Measurements from ENCODE around the gene KRTAP6-1. TPM values are rescaled to one million over a fixed set of nuclear protein-coding genes. Genes with fewer than 3 reads are reported as not detected.

The KRTAP6-1 gene
- total RNA-seq, 1 donor from 2014 or later: not detected

DNA sequence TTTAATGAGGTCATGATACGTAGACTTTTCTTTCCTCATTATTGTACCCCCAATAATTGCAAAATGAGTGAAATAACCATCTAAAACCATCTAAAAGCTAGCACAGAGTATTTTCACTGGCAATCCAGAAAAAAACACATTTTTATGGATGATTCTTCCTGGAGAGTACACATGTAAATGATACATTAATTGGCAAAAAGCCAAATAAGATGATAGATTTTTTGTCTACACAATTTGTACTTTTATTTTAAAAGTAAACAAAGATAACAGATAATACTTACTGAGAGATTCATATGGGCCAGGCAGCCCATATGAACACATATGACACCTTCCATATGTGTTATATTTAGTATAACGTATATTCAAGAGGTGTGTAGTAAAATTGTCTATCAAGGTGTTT, 50.1 kb downstream of the KRTAP6-1 start:
- Mint-ChIP-seq H3K4me1 (ENCODE audit: low read depth) (no peaks in the 10 kb centered on the region), H3K27me3 (no peaks in the 10 kb centered on the region), H3K4me3 (ENCODE audit: low read depth) (no peak overlapping the region), H3K27ac (no peak overlapping the region), H3K9me3 (ENCODE audit: low read depth) (peaks cover 13% of the 10 kb centered on the region), H3K36me3 (ENCODE audit: insufficient read depth) (no peaks in the 10 kb centered on the region)
- TF ChIP-seq, protein P1, sequence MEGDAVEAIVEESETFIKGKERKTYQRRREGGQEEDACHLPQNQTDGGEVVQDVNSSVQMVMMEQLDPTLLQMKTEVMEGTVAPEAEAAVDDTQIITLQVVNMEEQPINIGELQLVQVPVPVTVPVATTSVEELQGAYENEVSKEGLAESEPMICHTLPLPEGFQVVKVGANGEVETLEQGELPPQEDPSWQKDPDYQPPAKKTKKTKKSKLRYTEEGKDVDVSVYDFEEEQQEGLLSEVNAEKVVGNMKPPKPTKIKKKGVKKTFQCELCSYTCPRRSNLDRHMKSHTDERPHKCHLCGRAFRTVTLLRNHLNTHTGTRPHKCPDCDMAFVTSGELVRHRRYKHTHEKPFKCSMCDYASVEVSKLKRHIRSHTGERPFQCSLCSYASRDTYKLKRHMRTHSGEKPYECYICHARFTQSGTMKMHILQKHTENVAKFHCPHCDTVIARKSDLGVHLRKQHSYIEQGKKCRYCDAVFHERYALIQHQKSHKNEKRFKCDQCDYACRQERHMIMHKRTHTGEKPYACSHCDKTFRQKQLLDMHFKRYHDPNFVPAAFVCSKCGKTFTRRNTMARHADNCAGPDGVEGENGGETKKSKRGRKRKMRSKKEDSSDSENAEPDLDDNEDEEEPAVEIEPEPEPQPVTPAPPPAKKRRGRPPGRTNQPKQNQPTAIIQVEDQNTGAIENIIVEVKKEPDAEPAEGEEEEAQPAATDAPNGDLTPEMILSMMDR (IDR thresholded peaks at IDR 0.05; ENCODE audit: unreplicated experiment): no peak
- no peak for DNase-seq (ENCODE audit: low spot score, unreplicated experiment)

Other genes with a start within 250 kb of the KRTAP6-1 start
- gene KRTAP13-2, start 241.7 kb downstream of the KRTAP6-1 start, total RNA-seq: not detected in 2 replicates
- gene KRTAP13-1, start 217.9 kb downstream of the KRTAP6-1 start, total RNA-seq: not detected in 2 replicates
- gene KRTAP13-3, start 188.0 kb downstream of the KRTAP6-1 start, total RNA-seq: not detected in 2 replicates
- gene KRTAP13-4, start 183.7 kb downstream of the KRTAP6-1 start, total RNA-seq: not detected in 2 replicates
- gene KRTAP15-1, start 173.7 kb downstream of the KRTAP6-1 start, total RNA-seq: not detected in 2 replicates
- not detected in 2 replicates for gene KRTAP19-1, start 133.6 kb downstream of the KRTAP6-1 start, total RNA-seq
- not detected in 2 replicates for gene KRTAP19-2, start 126.5 kb downstream of the KRTAP6-1 start, total RNA-seq
- gene KRTAP19-3, start 121.9 kb downstream of the KRTAP6-1 start, total RNA-seq: not detected in 2 replicates
- gene KRTAP19-4, start 116.8 kb downstream of the KRTAP6-1 start, total RNA-seq: not detected in 2 replicates
- not detected in 2 replicates for gene KRTAP19-5, start 111.8 kb downstream of the KRTAP6-1 start, total RNA-seq
- not detected in 2 replicates for gene KRTAP19-6, start 72.1 kb downstream of the KRTAP6-1 start, total RNA-seq
- gene KRTAP19-7, start 52.6 kb downstream of the KRTAP6-1 start, total RNA-seq: not detected in 2 replicates
- not detected in 2 replicates for gene KRTAP22-2, start 23.5 kb downstream of the KRTAP6-1 start, total RNA-seq
- gene KRTAP6-3, start 21.5 kb downstream of the KRTAP6-1 start, total RNA-seq: not detected in 2 replicates
- not detected in 2 replicates for gene KRTAP6-2, start 15.0 kb downstream of the KRTAP6-1 start, total RNA-seq
- gene KRTAP22-1, start 12.8 kb downstream of the KRTAP6-1 start, total RNA-seq: not detected in 2 replicates
- not detected in 2 replicates for gene KRTAP20-1, start 2.5 kb upstream of the KRTAP6-1 start, total RNA-seq
- gene KRTAP20-4, start 6.7 kb upstream of the KRTAP6-1 start, total RNA-seq: not detected in 2 replicates
- not detected in 2 replicates for gene KRTAP20-2, start 21.3 kb upstream of the KRTAP6-1 start, total RNA-seq
- not detected in 2 replicates for gene KRTAP20-3, start 28.9 kb upstream of the KRTAP6-1 start, total RNA-seq
- gene KRTAP21-3, start 104.8 kb upstream of the KRTAP6-1 start, total RNA-seq: not detected in 2 replicates
- gene KRTAP21-2, start 133.3 kb upstream of the KRTAP6-1 start, total RNA-seq: not detected in 2 replicates
- not detected in 2 replicates for gene KRTAP21-1, start 141.5 kb upstream of the KRTAP6-1 start, total RNA-seq
- not detected in 2 replicates for gene KRTAP8-1, start 199.3 kb upstream of the KRTAP6-1 start, total RNA-seq
- not detected in 2 replicates for gene KRTAP7-1, start 215.8 kb upstream of the KRTAP6-1 start, total RNA-seq

Data from progenitor cell of endocrine pancreas (in vitro differentiated cells).